Hepatocyte (in vitro differentiated cells): Measurements from ENCODE around the gene UGGT1. TPM values are rescaled to one million over a fixed set of nuclear protein-coding genes. Genes with fewer than 3 reads are reported as not detected.
A peak's percentile ranks its signal among the peaks of the same experiment; 100 is the strongest.
"Not testable (repeated sequence)": the region's sequence is repeated elsewhere in the genome, so short reads cannot be mapped to it uniquely, and the experiment has no call there.

Source experiments
- DNase-seq: peaks from one replicate; pipeline ENCODE4 v3.0.0-alpha.2; 2016; ENCODE audit warnings: low spot score
- H2AFZ ChIP-seq: fragments of 200-600 bp; sonication (generic); 2 replicates; pipeline ENCODE4 v1.6.0; 2016; ENCODE audit warnings: antibody characterized with exemption, mild to moderate bottlenecking
- H3K27ac ChIP-seq: fragments of 200-600 bp; sonication (generic); 2 replicates; pipeline ENCODE4 v1.5.1; 2016; ENCODE audit warnings: mild to moderate bottlenecking
- H3K27me3 ChIP-seq: fragments of 200-600 bp; sonication (generic); 2 replicates; pipeline ENCODE4 v1.6.1; 2016
- H3K36me3 ChIP-seq: fragments of 200-600 bp; sonication (generic); replicated peaks from 2 replicates; pipeline ENCODE4 v1.5.1; 2016; ENCODE audit warnings: low read depth; ENCODE audit not compliant: insufficient read depth
- H3K4me1 ChIP-seq: fragments of 200-600 bp; sonication (generic); 2 replicates; pipeline ENCODE4 v1.5.1; 2016; ENCODE audit warnings: mild to moderate bottlenecking, moderate library complexity; ENCODE audit not compliant: insufficient read depth
- H3K4me2 ChIP-seq: fragments of 200-600 bp; sonication (generic); 2 replicates; pipeline ENCODE4 v1.6.0; 2016
- H3K4me3 ChIP-seq: fragments of 200-600 bp; sonication (generic); 2 replicates; pipeline ENCODE4 v1.5.1; 2016; ENCODE audit warnings: mild to moderate bottlenecking
- H3K79me2 ChIP-seq: fragments of 200-600 bp; sonication (generic); 2 replicates; pipeline ENCODE4 v1.6.0; 2017; ENCODE audit warnings: mild to moderate bottlenecking
- H3K9me2 ChIP-seq: fragments of 200-600 bp; sonication (generic); replicated peaks from 2 replicates; pipeline ENCODE4 v1.6.0; 2017; ENCODE audit warnings: mild to moderate bottlenecking; ENCODE audit not compliant: insufficient read depth
- H3K9me3 ChIP-seq: fragments of 200-600 bp; sonication (generic); 2 replicates; pipeline ENCODE4 v1.5.1; 2016; ENCODE audit warnings: low read depth, mild to moderate bottlenecking
- H4K20me1 ChIP-seq: fragments of 200-600 bp; sonication (generic); 2 replicates; pipeline ENCODE4 v1.6.0; 2016; ENCODE audit warnings: mild to moderate bottlenecking; ENCODE audit not compliant: insufficient read depth, poor library complexity, severe bottlenecking
- EZH2 ChIP-seq: fragments of 200-600 bp; sonication (generic); IDR thresholded peaks from 2 replicates; pipeline ENCODE4 v1.6.1; 2016; ENCODE audit warnings: antibody characterized with exemption, mild to moderate bottlenecking, borderline replicate concordance
- EZH2phosphoT487 ChIP-seq: fragments of 200-600 bp; sonication (generic); IDR thresholded peaks from one replicate; pipeline ENCODE4 v1.6.1; 2018; ENCODE audit warnings: antibody characterized with exemption, mild to moderate bottlenecking, low read depth, moderate library complexity; ENCODE audit not compliant: unreplicated experiment, severe bottlenecking
- WGBS: methylation state at CpG from one replicate; pipeline ENCODE4 v1.1.6; 2016; ENCODE audit warnings: low lambda C conversion rate; ENCODE audit errors: missing lambda C conversion rate; 5-methylcytosine and 5-hydroxymethylcytosine counted together
- polyA plus RNA-seq: library from polyadenylated mRNA; unstranded; fragments of >200 nt; fragmentation: Nextera tagmentation; extraction: Ambion mirVana; gene quantifications from 2 replicates; pipeline ENCODE4 v1.2.1, GENCODE V29; 2016
- total RNA-seq: library from RNA; depleted of rRNA; stranded (reverse); fragments of >200 nt; gene quantifications from 2 replicates; pipeline ENCODE4 v1.2.3, GENCODE V29; 2014
- TF ChIP-seq, protein P1 (sequence below): fragments of 200-600 bp; sonication (generic); IDR thresholded peaks from 2 replicates; pipeline ENCODE4 v1.5.1; 2016; ENCODE audit warnings: antibody characterized with exemption, mild to moderate bottlenecking; ENCODE audit not compliant: poor library complexity

The UGGT1 gene
- total and polyA plus RNA-seq, 2 experiments from 2014 or later, result 6.8 to 49.7 TPM

DNA sequence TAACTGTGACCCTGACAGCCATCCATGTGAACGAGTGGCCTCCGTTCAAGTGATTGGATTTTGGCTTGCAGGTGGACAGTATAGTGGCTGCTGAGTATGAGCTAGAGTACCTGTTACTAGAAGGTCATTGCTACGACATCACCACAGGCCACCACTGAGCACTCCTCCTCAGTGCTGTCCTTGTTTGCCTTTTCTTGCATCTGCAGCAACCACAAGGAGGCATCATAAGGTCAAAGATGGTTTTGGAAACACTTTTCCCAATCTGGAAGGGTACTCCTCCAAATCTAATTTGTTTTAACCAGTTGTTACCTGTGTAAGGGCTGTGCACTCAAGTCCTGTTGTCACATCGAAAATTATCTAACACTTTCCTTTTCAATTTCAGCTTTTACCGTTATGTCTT lies 81.2 kb downstream of the UGGT1 start:
- TF ChIP-seq EZH2phosphoT487, result no peak
- TF ChIP-seq, protein P1, sequence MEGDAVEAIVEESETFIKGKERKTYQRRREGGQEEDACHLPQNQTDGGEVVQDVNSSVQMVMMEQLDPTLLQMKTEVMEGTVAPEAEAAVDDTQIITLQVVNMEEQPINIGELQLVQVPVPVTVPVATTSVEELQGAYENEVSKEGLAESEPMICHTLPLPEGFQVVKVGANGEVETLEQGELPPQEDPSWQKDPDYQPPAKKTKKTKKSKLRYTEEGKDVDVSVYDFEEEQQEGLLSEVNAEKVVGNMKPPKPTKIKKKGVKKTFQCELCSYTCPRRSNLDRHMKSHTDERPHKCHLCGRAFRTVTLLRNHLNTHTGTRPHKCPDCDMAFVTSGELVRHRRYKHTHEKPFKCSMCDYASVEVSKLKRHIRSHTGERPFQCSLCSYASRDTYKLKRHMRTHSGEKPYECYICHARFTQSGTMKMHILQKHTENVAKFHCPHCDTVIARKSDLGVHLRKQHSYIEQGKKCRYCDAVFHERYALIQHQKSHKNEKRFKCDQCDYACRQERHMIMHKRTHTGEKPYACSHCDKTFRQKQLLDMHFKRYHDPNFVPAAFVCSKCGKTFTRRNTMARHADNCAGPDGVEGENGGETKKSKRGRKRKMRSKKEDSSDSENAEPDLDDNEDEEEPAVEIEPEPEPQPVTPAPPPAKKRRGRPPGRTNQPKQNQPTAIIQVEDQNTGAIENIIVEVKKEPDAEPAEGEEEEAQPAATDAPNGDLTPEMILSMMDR, result peak; percentile 43
- TF ChIP-seq EZH2, result no peak
- H4K20me1 ChIP-seq, result no peaks in the 10 kb centered on the region
- no peaks in the 10 kb centered on the region for H3K79me2 ChIP-seq
- H3K4me1 ChIP-seq, result peaks cover 13% of the 10 kb centered on the region
- H2AFZ ChIP-seq, result no peak overlapping the region
- DNase-seq, result no peak
- H3K27ac ChIP-seq, result no peak overlapping the region
- H3K27me3 ChIP-seq, result no peaks in the 10 kb centered on the region
- no peak overlapping the region for H3K4me3 ChIP-seq
- H3K9me2 ChIP-seq, result no peaks in the 10 kb centered on the region
- 84% methylated on average over 5 of the region's 5 CpGs for WGBS
- H3K36me3 ChIP-seq, result no peaks in the 10 kb centered on the region
- no peaks in the 10 kb centered on the region for H3K9me3 ChIP-seq
- H3K4me2 ChIP-seq, result no peak overlapping the region

DNA sequence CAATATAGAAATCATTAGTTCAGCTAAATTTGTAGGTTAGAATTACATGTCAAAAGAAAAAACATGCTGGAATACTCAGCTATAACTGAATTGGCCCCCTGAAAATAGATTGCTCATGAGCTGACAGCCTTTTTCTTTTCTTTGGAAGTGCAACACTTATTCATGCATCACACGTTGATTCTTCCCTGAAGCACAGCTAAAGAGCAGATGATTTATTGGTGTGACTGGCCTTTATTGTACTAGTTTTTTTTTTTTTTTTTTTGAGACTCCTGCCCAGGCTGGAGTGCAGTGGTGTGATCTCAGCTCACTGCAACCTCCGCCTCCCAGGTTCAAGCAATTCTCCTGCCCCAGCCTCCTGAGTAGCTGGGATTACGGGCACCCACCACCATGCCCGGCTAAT lies 83.1 kb downstream of the UGGT1 start:
- H3K36me3 ChIP-seq, H4K20me1 ChIP-seq, H3K4me3 ChIP-seq, H2AFZ ChIP-seq, H3K27ac ChIP-seq, H3K9me2 ChIP-seq, H3K4me2 ChIP-seq, H3K79me2 ChIP-seq, H3K9me3 ChIP-seq, DNase-seq, H3K27me3 ChIP-seq: not testable (repeated sequence)
- 87% methylated on average over 4 of the region's 4 CpGs for WGBS
- peaks cover 14% of the 10 kb centered on the region for H3K4me1 ChIP-seq

DNA sequence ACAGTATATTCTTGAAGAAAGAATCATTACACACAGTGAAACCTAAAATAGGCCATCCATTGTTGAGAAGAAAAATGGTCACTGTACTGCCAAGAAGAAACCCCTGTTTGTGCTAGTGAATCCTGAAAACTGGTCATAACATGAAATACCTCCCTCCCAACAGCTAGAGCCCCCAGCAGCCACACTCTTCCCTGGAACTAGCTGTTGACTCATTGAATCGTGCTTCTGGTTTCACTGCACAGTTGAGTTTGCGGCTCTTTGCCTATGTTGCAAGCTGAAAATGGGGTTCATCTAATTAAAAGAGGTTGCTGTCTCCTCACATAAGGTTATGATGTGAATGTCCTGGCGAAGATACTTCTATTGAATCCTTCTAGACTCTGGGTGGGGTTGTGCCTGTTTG lies 86.3 kb downstream of the UGGT1 start:
- no peaks in the 10 kb centered on the region for H3K36me3 ChIP-seq
- TF ChIP-seq EZH2phosphoT487 (no peak), EZH2 (no peak)
- TF ChIP-seq, protein P1, result no peak
- WGBS, result 91% methylated on average over 3 of the region's 3 CpGs

DNA sequence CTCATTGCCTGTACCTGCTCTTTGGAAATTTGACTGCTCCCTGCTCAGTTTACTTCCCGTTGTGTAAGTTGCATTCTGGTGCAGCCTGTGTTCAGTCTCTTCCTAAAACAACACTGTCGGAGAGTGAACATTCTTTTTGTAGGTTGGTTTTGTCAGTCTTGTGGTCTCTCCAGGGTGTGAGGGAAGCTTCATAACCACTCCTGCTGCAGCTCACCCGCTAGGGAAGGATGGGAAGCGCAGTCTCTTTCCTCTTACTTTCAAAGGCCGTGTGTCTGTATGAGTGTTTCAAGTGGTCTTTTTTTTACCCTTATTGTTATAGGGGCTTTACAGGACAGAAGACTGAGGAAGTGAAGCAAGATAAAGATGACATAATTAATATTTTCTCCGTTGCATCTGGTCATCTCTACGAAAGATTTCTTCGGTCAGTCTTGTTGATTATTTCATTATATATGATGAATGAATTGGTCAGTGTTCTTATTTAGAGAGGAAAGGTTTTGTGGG lies 87.2 kb downstream of the UGGT1 start:
- no peaks in the 10 kb centered on the region for H3K27me3 ChIP-seq
- no peak for DNase-seq
- peak overlapping the region; percentile 24 for H3K27ac ChIP-seq
- H3K4me1 ChIP-seq, result peaks cover 13% of the 10 kb centered on the region
- H3K9me3 ChIP-seq, result no peaks in the 10 kb centered on the region
- no peaks in the 10 kb centered on the region for H3K79me2 ChIP-seq
- WGBS, result 69% methylated on average over 8 of the region's 8 CpGs
- no peak overlapping the region for H3K4me2 ChIP-seq
- no peaks in the 10 kb centered on the region for H4K20me1 ChIP-seq
- no peak overlapping the region for H3K4me3 ChIP-seq
- TF ChIP-seq EZH2phosphoT487, result no peak
- no peak for TF ChIP-seq EZH2
- TF ChIP-seq, protein P1, result no peak
- no peak overlapping the region for H2AFZ ChIP-seq
- H3K36me3 ChIP-seq, result no peaks in the 10 kb centered on the region
- no peaks in the 10 kb centered on the region for H3K9me2 ChIP-seq

More for the DNA sequence above, 86.3 kb downstream of the UGGT1 start:
- no peak overlapping the region for H2AFZ ChIP-seq
- H3K4me3 ChIP-seq, result no peak overlapping the region
- no peaks in the 10 kb centered on the region for H3K9me2 ChIP-seq
- H3K4me2 ChIP-seq, result no peak overlapping the region
- DNase-seq, result no peak
- H3K79me2 ChIP-seq, result no peaks in the 10 kb centered on the region
- H3K27ac ChIP-seq, result no peak overlapping the region
- H3K9me3 ChIP-seq, result no peaks in the 10 kb centered on the region
- H3K27me3 ChIP-seq, result no peaks in the 10 kb centered on the region
- H4K20me1 ChIP-seq, result no peaks in the 10 kb centered on the region
- H3K4me1 ChIP-seq, result peaks cover 13% of the 10 kb centered on the region
